ENCODE measurements around the gene GJA8.
"Not testable (repeated sequence)": the region's sequence is repeated elsewhere in the genome, so short reads cannot be mapped to it uniquely, and the experiment has no call there.

Gene GJA8

GRCh38 chr1:147902253-147902845 lies at the start of gene GJA8:
TSS of gene GJA8 (plus strand) at chr1:147902795. CDS start at chr1:147907956, 5,161 bp downstream.
- DNase-seq (ENCODE audit: low read depth) = no peak

- DNase-seq (ENCODE audit: low read depth) = no peak
Measured at GRCh38 chr1:147853391-147853790, 49.2 kb upstream of the GJA8 start.

- DNase-seq (ENCODE audit: low read depth) = not testable (repeated sequence)
Measured at GRCh38 chr1:147854989-147855388, 47.6 kb upstream of the GJA8 start.

DNA sequence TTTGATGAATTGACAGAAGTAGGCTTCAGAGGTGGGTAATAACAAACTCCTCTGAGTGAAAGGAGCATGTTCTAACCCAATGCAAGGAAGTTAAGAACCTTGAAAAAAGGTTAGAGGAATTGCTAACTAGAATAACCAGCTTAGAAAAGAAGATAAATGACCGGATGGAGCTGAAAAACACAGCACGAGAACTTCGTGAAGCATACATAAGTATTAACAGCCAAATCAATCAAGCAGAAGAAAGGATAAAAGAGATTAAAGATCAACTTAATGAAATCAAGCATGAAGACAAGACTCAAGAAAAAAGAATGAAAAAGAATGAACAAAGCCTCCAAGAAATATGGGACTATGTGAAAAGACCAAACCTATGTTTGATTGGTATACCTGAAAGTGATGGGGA lies 46.6 kb upstream of the GJA8 start:
- DNase-seq (ENCODE audit: low read depth) = not testable (repeated sequence)

- DNase-seq (ENCODE audit: low read depth) = not testable (repeated sequence)
Measured at GRCh38 chr1:147867204-147867603, 35.4 kb upstream of the GJA8 start.

- DNase-seq (ENCODE audit: low read depth) = no peak
Measured at GRCh38 chr1:147878022-147878421, 24.6 kb upstream of the GJA8 start.

- no peak for DNase-seq (ENCODE audit: low read depth)
Measured at GRCh38 chr1:147879911-147880310, 22.7 kb upstream of the GJA8 start.

- DNase-seq (ENCODE audit: low read depth) = no peak
Measured at GRCh38 chr1:147882535-147882934, 20.1 kb upstream of the GJA8 start.

GRCh38 chr1:147890177-147890790 lies 12.3 kb upstream of the GJA8 start:
- DNase-seq (ENCODE audit: low read depth) = peak; percentile 18

- DNase-seq (ENCODE audit: low read depth) = no peak
Measured at GRCh38 chr1:147891088-147891487, 11.5 kb upstream of the GJA8 start.

GRCh38 chr1:147892216-147892615 lies 10.4 kb upstream of the GJA8 start:
- no peak for DNase-seq (ENCODE audit: low read depth)

GRCh38 chr1:147892731-147893214 lies 9.8 kb upstream of the GJA8 start:
- peak; percentile 2 for DNase-seq (ENCODE audit: low read depth)

- no peak for DNase-seq (ENCODE audit: low read depth)
Measured at GRCh38 chr1:147895123-147895522, 7.5 kb upstream of the GJA8 start.

GRCh38 chr1:147897029-147897752 lies 5.4 kb upstream of the GJA8 start:
- no peak for DNase-seq (ENCODE audit: low read depth)

- DNase-seq (ENCODE audit: low read depth) = no peak
Measured at GRCh38 chr1:147897789-147898188, 4.8 kb upstream of the GJA8 start.

- DNase-seq (ENCODE audit: low read depth) = no peak
Measured at GRCh38 chr1:147904726-147905125, 2.1 kb downstream of the GJA8 start.

GRCh38 chr1:147907786-147908509 lies 5.4 kb downstream of the GJA8 start:
- no peak for DNase-seq (ENCODE audit: low read depth)

GRCh38 chr1:147912553-147912952 lies 10.0 kb downstream of the GJA8 start:
- no peak for DNase-seq (ENCODE audit: low read depth)

GRCh38 chr1:147913362-147913942 lies 10.9 kb downstream of the GJA8 start:
- no peak for DNase-seq (ENCODE audit: low read depth)

DNA sequence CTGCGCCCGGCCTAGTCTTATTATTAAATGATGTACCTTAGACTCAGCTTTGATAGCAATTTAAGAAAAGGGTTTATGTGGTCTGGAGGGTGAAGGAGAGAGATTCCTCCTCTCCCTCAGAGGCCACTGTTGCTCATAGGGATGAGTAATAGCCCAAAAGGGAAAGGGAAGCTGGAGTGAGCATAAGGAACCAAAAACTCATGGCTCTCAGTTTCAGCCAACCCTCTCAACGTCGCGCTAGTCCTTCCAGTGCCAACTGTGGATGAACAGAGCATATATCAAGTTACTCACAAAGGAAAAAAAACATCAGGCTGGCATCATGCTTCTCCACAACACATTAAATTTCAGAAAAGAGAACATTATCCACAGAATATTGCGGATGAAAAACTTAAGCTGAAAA lies 17.3 kb downstream of the GJA8 start:
- DNase-seq (ENCODE audit: low read depth) = no peak

GRCh38 chr1:147924813-147925212 lies 22.2 kb downstream of the GJA8 start:
- no peak for DNase-seq (ENCODE audit: low read depth)

DNA sequence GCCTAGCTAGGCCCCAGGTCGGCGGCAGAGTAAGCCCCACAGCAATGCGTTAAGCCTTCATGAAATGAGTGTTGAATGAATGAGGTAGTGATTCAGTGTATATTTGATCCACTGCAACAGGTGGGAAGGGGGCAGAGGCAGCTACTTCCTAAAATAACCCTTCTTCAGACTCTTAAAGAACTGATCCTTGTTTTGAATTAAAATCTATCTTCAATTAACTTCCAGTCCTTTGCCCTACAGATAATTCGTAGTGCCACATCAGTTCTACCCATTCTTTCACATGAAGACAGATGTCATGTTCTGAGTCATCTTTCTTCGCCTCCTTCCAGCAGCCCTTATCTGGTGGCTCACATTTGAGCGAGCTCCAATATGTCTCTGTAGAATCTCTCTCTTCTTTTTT lies 24.6 kb downstream of the GJA8 start:
- not testable (repeated sequence) for DNase-seq (ENCODE audit: low read depth)

Measured in T-helper 22 cell (primary cell).